HL-60/S4 treated with phorbol 12-myristate 13-acetate at 8.2 ng/mL for 4 days and 3 days (cell line): Measurements from ENCODE around the gene ACP2.

ENCODE experiments used
- in situ Hi-C: fragments of 300-500 bp; cut with MboI; formaldehyde crosslinking; loops from 2 replicates; pipeline ENCODE4 v1.15.0; 2022; ENCODE audit warnings: low sequenced_read_pairs

ACP2 gene

GRCh38 chr11:47269829-47270305, 21.3 kb upstream of the ACP2 start, which contains the start of gene MADD:
MADD (plus strand) TSS chr11:47270133.
- in situ Hi-C loops: no loop called here

- in situ Hi-C loops: no loop called here
These were observed 20.6 kb upstream of the ACP2 start for GRCh38 chr11:47269002-47269828.

- in situ Hi-C loops: no loop called here
These were observed 19.9 kb upstream of the ACP2 start for GRCh38 chr11:47268448-47269001.

- in situ Hi-C loops: no loop called here
These were observed 19.3 kb upstream of the ACP2 start for GRCh38 chr11:47267876-47268275.

- in situ Hi-C loops: no loop called here
These were observed 15.9 kb upstream of the ACP2 start for GRCh38 chr11:47264521-47264920.

GRCh38 chr11:47264119-47264518, 15.5 kb upstream of the ACP2 start:
- in situ Hi-C loops: no loop called here

GRCh38 chr11:47261291-47261800, 12.7 kb upstream of the ACP2 start:
- in situ Hi-C loops: no loop called here

- in situ Hi-C loops: no loop called here
These were observed 11.8 kb upstream of the ACP2 start for GRCh38 chr11:47260366-47260765.

- in situ Hi-C loops: no loop called here
These were observed 10.8 kb upstream of the ACP2 start for GRCh38 chr11:47259232-47259977.

GRCh38 chr11:47258317-47258902, 9.8 kb upstream of the ACP2 start:
- in situ Hi-C loops: no loop called here

GRCh38 chr11:47257517-47258316, 9.1 kb upstream of the ACP2 start, which contains the start of gene NR1H3:
NR1H3 (plus strand) TSS chr11:47257996; CDS start chr11:47259217, 1,221 bp downstream.
- in situ Hi-C loops: no loop called here

- in situ Hi-C loops: no loop called here
These were observed 8.5 kb upstream of the ACP2 start for GRCh38 chr11:47257177-47257516.

GRCh38 chr11:47256374-47256773, 7.8 kb upstream of the ACP2 start:
- in situ Hi-C loops: no loop called here

- in situ Hi-C loops: no loop called here
These were observed 5.8 kb upstream of the ACP2 start for GRCh38 chr11:47254386-47254785.

GRCh38 chr11:47253660-47254059, 5.0 kb upstream of the ACP2 start:
- in situ Hi-C loops: no loop called here

- in situ Hi-C loops: no loop called here
These were observed 3.1 kb upstream of the ACP2 start for GRCh38 chr11:47251751-47252150.

GRCh38 chr11:47249378-47249715, 733 bp upstream of the ACP2 start:
- in situ Hi-C loops: no loop called here

- in situ Hi-C loops: no loop called here
These were observed 330 bp downstream of the ACP2 start for GRCh38 chr11:47248304-47248663.

- in situ Hi-C loops: no loop called here
These were observed 1.1 kb downstream of the ACP2 start for GRCh38 chr11:47247502-47247901.

GRCh38 chr11:47245611-47246357, 2.8 kb downstream of the ACP2 start:
- in situ Hi-C loops: no loop called here
